Epidermal melanocyte (primary cell): ENCODE measurements around the gene ADM5.
"Not testable (repeated sequence)": the region's sequence is repeated elsewhere in the genome, so short reads cannot be mapped to it uniquely, and the experiment has no call there.

ENCODE experiments used
- DNase-seq: peaks from one replicate; pipeline ENCODE4 v3.0.0; 2011; ENCODE audit warnings: low spot score; ENCODE audit not compliant: insufficient read length

Gene ADM5

GRCh38 chr19:49701271-49701786 is 11.9 kb downstream of the ADM5 start:
- no peak for DNase-seq

DNA sequence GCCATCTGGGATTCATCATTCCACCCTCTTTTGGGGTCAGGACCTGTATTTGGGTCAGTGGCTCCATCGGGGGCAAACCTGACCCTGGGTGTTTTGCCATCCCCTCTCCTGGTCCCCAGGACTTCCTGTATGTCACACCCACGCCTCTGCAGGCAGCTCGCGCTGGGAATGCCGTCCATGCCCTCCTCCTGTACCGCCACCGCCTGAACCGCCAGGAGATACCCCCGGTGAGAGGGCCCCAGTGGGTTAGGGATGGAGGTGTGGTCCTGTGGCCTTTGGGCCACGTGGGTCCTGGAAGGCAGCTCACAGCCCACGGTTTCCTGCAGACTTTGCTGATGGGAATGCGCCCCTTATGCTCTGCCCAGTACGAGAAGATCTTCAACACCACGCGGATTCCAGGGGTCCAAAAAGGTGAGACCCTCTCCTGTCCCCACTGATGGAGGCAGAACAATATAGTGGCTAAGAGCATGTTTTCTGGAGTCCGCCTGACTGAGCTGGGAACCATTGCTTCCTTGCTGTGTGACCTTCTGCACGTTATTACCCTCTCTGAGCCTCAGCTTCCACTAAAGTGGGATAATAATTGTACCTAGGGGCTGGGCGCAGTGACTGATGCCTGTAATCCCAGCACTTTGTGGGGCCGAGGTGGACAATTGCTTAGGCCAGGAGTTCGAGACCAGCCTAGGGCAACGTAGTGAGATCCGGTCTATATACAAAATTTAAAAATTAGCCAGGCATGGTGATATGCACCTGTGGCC is 15.7 kb downstream of the ADM5 start:
- no peak for DNase-seq

- no peak for DNase-seq
These were observed 16.5 kb downstream of the ADM5 start for GRCh38 chr19:49705919-49706318.

GRCh38 chr19:49710372-49710951 is 21.1 kb downstream of the ADM5 start:
- no peak for DNase-seq

- DNase-seq = no peak
These were observed 23.0 kb downstream of the ADM5 start for GRCh38 chr19:49712397-49712859.

GRCh38 chr19:49713236-49713845 is 23.9 kb downstream of the ADM5 start:
- DNase-seq = no peak

GRCh38 chr19:49716154-49716553 is 26.8 kb downstream of the ADM5 start:
- DNase-seq = no peak

DNA sequence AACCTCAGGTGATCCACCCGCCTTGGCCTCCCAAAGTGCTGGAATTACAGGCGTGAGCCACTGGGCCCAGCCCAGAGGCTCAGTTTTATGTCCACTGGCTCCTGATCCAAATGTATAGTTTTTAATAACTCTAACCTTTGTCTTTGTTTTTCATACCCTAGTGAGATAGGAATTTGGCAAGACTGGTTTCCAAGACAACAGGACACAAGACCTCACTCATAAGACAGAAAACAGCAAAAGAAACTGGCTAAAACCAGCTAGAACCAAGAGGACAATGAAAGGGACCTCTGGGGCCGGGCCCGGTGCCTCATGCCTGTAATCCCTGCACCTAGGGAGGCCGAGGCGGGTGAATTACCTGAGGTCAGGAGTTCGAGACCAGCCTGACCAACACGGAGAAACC is 29.1 kb downstream of the ADM5 start:
- DNase-seq = no peak

DNA sequence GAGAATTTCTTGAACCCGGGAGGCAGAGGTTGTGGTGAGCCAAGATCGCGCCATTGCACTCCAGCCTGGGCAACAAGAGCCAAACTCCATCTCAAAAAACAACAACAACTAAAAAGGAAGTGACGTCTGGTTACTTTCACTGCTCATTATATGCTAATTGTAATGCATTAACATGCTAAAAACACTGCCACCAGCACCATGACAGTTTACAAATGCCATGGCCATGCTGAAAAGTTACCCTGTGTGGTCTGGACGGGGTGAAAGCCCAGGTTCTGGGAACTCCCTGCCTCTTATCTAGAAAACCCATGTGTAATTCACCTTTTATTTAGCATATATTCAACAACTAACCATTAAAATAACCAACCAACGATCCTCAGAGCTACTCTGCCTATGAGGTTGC is 29.6 kb downstream of the ADM5 start:
- no peak for DNase-seq

DNA sequence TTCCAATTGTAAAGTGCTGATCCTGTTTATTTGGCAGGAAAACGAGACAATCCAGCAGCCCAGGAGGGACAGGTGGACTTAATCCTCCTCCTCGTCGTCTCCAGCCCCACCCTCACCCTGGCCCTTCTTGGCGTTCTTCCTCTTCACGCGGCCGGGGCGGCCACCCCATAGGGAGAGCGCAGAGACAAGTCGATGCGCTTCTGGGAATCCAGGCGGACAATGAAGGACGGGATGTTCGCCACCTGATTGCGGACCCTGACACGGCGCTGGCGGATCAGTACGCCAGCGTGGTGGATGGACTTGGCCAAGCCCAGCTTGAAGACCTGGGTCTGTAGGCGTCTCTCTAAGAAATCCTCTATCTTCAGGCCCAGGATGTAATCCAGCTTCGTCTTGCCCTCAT is 30.0 kb downstream of the ADM5 start:
- DNase-seq = not testable (repeated sequence)

GRCh38 chr19:49727217-49728030 is 38.0 kb downstream of the ADM5 start:
- no peak for DNase-seq

- DNase-seq = no peak
These were observed 40.8 kb downstream of the ADM5 start for GRCh38 chr19:49730166-49730565.

DNA sequence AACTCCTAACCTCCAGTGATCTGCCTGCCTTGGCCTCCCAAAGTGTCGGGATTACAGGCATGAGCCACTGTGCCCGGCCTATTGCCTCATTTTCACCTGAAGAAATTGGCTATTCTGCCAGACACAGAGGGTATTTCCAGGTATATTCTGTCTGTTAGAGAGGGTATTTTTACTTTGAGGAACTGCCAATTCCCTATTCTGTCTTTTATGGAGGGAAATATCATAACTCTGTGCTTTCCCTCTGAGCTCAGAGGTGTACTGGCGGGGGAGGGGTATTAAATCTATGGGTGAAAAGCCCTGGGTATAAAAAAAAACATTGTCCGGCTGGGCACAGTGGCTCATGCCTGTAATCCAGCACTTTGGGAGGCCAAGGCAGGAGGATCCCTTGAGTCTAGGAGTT is 48.9 kb downstream of the ADM5 start:
- no peak for DNase-seq

DNA sequence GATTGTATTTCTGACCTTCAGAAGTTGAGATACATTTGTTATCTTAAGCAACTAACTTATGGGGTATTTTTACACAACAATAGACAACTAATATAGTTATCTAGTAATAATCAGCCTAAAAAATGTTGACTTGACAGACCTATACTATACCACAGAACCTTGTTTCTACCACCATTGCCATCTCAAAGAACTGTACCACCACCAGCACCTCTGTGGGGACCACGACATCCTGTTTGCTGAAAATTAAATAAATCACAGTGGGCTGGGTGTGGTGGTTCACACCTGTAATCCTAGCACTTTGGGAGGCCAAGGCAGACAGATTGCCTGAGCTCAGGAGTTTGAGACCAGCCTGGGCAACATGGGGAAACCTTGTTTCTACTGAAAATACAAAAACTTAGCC is 49.7 kb downstream of the ADM5 start:
- no peak for DNase-seq

DNA sequence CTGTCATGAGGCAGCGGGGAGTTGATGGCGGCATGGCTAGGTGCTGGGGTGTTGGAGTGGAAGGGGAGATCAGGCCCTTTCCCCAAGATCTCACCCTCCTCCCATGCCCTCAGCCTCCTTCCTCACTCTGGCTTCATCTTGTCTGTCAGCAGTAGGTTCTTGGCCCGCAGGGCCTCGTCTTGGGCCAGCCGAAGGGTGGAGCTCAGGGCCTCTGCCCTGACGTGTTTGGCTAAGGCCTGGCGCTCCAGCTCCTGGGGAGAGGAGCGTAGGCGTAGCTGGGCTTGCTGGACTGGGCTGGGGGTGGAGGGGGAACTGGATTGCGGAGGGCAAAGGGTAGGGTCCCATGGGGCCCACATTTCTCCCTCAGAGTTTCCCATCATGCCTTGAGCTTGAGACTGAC is 50.5 kb downstream of the ADM5 start:
- no peak for DNase-seq
